Measurements from ENCODE around the gene BABAM2.

- no peak for TF ChIP-seq MYC (IDR thresholded peaks at IDR 0.05; ENCODE audit: low read depth, low read length)
- no peak for TF ChIP-seq MYC (CRISPR knock-in tag; IDR thresholded peaks at IDR 0.05; ENCODE audit: borderline replicate concordance, low read depth)
- TF ChIP-seq, protein P1, sequence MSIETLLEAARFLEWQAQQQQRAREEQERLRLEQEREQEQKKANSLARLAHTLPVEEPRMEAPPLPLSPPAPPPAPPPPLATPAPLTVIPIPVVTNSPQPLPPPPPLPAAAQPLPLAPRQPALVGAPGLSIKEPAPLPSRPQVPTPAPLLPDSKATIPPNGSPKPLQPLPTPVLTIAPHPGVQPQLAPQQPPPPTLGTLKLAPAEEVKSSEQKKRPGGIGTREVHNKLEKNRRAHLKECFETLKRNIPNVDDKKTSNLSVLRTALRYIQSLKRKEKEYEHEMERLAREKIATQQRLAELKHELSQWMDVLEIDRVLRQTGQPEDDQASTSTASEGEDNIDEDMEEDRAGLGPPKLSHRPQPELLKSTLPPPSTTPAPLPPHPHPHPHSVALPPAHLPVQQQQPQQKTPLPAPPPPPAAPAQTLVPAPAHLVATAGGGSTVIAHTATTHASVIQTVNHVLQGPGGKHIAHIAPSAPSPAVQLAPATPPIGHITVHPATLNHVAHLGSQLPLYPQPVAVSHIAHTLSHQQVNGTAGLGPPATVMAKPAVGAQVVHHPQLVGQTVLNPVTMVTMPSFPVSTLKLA (conservative IDR thresholded peaks at IDR 0.05): no peak
- TF ChIP-seq CREB1 (IDR thresholded peaks at IDR 0.05): no peak
- TF ChIP-seq CREB1 (CRISPR knock-in tag; IDR thresholded peaks at IDR 0.05): no peak
- no peak for TF ChIP-seq POLR3A (IDR thresholded peaks at IDR 0.05; ENCODE audit: borderline replicate concordance, extremely low read depth, insufficient read depth, insufficient read length)
- no peak for TF ChIP-seq NR3C1 (CRISPR knock-in tag; IDR thresholded peaks at IDR 0.05)
- TF ChIP-seq, protein P2, sequence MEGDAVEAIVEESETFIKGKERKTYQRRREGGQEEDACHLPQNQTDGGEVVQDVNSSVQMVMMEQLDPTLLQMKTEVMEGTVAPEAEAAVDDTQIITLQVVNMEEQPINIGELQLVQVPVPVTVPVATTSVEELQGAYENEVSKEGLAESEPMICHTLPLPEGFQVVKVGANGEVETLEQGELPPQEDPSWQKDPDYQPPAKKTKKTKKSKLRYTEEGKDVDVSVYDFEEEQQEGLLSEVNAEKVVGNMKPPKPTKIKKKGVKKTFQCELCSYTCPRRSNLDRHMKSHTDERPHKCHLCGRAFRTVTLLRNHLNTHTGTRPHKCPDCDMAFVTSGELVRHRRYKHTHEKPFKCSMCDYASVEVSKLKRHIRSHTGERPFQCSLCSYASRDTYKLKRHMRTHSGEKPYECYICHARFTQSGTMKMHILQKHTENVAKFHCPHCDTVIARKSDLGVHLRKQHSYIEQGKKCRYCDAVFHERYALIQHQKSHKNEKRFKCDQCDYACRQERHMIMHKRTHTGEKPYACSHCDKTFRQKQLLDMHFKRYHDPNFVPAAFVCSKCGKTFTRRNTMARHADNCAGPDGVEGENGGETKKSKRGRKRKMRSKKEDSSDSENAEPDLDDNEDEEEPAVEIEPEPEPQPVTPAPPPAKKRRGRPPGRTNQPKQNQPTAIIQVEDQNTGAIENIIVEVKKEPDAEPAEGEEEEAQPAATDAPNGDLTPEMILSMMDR (IDR thresholded peaks at IDR 0.05 in 2 of 3, conservative IDR thresholded peaks at IDR 0.05 in 1 of 3; ENCODE audit: insufficient read depth in 2 of 3, low read depth in 1 of 3, low read length in 3 of 3): no peak
- no peak for TF ChIP-seq POLR2AphosphoS5 (IDR thresholded peaks at IDR 0.05; ENCODE audit: control insufficient read depth, insufficient read depth, low read depth, low read length)
- TF ChIP-seq GATAD2A (IDR thresholded peaks at IDR 0.05): no peak
- TF ChIP-seq YBX1 (IDR thresholded peaks at IDR 0.05): no peak
- no peak for TF ChIP-seq ZNF277 (CRISPR knock-in tag; IDR thresholded peaks at IDR 0.05; ENCODE audit: borderline replicate concordance)
- TF ChIP-seq MECOM (CRISPR knock-in tag; IDR thresholded peaks at IDR 0.05): no peak
These were observed 33.6 kb upstream of the BABAM2 start for GRCh38 chr2:27856956-27857355.
